ENCODE results near the gene PDE4DIP. TPM values are rescaled to one million over a fixed set of nuclear protein-coding genes. Genes with fewer than 3 reads are reported as not detected.

The PDE4DIP gene
- total RNA-seq = 145 and 227 TPM in 2 replicates

DNA sequence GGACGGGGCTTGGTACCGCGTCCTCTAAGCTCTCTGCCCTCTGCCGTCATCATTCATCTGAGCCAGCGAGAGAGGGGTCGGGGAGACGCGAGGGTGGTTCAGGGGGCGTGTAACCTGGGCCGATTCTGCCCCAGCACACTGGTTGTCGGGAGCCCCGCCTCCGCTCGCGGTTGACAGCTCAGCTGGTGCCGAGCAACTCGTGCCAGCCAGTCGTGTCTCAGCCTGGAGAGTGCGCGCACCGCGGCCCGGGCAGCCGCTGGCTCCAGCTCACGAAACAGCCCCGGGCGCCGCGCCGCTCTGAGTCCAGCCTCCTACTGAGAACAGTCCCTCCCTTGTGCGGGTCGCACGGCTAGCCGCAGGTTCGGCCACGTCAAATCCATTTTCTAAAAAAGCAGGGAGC, at the start of gene PDE4DIP:
PDE4DIP (plus strand) TSS at position 209 of the 400 bp plus-strand sequence. CDS start 347 bp downstream, outside the sequence.

Small RNAs within 50 kb of the gene (small RNA-seq; reads per million reads assigned to genes)
- gene RN7SKP88 (not detected), gene RNU2-38P (not detected)

Other genes with a start within 250 kb of the PDE4DIP start
- gene NBPF14, start 248.4 kb upstream of the PDE4DIP start, total RNA-seq = 71.8 and 120 TPM in 2 replicates
- gene NUDT4B, start 95.7 kb upstream of the PDE4DIP start, total RNA-seq = 34.6 and 46.0 TPM in 2 replicates